NCI-H2227 treated with DMSO at 0.1 percent for 48 hours (cell line): ENCODE measurements around the gene FMN1.
"Not testable (repeated sequence)": the region's sequence is repeated elsewhere in the genome, so short reads cannot be mapped to it uniquely, and the experiment has no call there.

ENCODE experiments used
- DNase-seq: peaks from one replicate; lab custom pipeline; 2025; lab: John Stamatoyannopoulos, UW

FMN1 gene

DNA sequence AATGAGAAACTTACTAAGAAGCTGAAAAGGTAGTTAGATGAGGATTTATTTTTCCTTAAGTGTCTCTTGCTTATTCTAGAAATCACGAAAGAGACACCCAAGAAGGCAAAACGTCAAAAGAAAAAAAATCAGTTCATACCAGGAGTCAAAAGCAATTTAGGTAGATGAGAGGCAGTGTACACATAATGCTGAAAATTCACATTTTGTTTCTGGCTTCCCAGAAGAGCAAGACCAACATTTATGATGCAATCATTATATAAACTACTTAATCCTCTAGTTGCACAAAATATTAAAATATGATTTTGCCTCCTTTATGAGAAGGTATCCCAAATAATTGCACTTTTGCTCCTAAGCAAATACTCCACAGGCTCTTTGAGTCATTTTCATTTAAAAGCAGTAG, 228.0 kb downstream of the FMN1 start:
- no peak for DNase-seq

DNA sequence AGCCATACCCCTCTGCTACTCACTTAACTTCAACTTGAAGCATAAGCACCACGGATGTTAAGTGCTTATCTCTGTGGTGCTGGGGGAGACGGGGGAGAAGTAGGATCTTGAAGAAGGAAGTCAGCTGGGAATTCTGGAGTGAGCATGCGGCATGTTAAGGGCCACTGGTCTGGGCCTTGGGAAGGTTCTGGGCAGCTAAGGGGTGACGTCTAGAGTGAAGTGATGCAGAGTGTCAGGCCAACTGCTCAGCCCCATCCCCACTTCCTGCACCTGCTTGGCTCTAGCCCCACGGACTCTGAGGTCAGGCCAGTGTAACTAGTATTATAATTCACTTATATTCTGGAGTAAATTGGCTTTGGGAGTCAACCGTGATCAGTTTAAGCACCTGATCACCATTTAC, 228.6 kb downstream of the FMN1 start:
- DNase-seq: no peak

DNA sequence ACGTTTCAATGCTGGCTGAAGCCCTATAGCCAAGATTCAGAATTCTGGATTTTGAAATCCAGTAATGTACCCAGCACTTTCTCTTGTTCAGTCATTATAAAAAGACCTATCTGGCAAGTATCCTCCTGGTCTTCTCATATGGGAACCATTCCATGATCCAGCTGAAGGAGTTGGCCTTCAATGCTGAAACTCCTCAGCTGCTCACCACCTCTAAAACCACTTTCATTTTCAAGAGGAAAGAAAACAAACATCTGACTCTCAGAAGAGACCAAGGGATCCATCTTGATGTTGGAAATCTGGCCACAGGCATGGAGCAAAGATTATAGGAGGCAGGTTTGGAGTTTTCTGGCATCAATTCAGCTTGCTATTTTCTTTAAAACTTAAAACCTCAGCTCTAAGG, 235.4 kb downstream of the FMN1 start:
- DNase-seq: no peak

DNA sequence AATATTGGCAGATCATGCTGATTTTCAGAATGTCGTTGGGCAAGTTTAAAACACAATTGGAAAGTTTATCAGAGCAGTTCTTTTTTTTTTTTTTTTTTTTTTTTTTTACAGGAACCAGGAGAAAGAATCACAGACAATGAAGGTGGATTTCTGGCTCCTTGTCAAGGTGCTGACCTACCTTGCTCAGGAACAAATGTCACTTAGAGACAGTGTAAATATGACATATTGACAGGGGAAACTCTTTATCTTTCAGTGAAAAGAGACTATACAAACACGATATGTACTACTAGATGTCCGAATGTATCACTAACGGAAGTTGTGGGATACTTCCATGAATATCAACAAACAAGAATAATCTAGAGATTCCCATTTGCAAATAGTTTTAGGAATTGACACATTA, 237.3 kb downstream of the FMN1 start:
- no peak for DNase-seq

DNA sequence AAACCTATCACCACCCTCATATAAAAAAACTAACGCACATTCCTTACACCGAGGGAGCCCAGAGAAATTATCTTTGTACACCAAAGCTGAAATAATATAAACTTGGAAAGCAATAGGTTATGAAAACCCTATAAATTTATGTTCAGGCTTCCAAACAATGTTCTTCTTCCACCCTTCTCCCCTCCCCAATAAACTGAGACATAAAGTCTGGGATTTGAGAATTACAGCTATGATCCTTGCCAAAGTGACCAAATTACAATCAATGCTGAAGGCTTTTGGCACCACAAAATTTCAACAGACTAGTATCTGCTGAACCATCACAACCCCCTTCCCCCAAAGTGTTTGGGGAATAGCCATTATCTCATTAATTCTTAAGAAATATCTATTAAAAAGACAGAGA, 237.8 kb downstream of the FMN1 start:
- DNase-seq: no peak

DNA sequence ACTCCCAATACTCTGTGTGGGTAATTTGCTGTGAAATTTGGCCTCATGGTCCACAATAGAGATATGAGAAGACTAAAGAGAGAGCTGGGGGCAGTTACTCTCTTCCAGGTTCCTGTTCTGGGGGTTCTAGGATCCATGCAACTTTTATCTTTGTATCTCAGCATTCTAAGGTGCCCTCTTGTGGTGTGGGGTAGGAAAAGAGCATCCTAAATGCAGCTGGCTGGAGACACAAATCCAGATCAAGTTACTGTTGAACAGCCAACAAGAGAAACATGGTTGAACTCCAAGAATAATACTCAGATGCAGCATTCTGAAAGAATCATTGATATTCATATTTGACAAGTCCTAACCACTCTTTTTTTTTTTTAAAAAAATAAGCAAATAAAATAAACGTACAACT, 238.5 kb downstream of the FMN1 start:
- DNase-seq: peak; percentile 1

DNA sequence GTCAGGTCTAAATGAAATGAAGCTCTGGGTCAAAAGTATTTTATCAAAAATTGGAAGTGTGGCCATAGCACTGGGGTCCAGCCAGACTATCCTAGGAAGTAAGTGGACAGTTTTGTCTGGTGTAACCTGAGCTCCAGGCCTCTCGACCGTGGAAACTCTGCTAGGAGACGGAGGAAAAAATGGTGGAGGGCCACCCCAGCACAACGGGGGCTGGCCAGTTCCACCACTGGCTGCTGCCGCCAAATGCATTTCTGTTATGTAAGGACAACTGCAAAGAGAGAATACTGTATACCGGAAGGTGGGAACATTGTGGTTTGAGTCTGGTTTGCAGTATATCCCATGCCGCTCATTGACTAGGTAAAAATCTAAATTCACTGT, 241.0 kb downstream of the FMN1 start:
- DNase-seq: no peak

DNA sequence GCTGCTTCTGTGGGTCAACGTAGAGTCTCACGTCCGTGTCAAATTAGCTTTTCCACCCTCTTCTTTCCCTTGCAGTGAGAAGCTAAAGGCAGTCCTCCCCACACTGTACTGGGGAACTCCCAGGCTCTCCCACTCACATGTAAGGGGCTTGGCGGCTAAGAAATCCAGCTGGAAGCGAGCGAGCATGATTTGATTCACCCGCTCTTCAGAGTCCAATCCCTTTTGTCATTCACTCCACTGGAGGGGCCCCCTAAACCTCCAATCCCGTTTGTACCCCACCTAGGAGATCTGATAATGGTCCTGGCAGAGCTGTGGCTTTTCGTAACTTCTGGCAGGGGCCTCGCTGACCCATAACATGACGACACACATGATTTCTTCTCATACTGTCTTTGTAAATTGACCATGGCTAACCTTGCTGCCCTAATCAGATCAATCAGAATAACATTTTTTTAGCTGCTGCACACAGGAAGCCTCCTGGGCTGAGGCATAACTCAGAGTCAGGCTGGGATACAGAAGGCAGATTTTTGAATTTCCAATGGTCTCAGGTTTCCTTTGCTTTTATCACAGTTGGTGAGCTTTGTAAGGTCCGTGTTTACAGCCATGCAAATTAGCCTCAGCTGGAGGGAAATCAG, 241.5 kb downstream of the FMN1 start:
- DNase-seq: no peak

DNA sequence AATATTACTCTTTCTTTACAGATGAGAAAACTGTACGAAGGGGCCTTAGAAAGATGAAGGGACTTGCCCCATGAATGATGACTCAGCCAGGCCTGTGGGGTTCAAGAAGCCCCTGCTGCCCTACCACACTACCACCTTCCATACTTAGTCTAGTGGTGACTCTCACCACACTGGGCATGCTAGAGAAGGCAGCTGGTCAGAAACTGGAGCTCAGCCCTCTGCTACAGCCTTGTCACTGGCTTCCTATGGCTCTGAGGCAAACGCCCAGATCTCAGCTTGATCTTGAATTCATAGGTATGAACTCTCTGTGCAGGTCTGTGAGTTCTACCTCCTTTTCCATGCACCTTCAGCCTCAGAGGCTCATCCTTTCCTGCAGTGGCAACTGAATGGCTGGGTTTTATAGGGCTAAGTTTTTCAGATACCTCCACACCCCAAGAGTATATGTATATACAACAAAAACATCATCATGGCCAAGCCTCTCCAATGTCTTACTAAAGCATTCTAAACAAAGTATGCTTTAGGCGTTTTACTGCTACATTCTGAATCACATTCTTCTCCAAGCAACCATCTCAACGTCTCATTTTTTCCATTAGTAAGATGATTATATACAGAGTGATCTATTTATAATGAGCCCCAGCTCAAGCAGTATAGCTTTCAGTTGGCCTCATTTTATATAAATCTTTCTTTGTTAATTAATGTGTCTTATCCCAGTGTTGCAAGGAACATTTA, 242.6 kb downstream of the FMN1 start:
- no peak for DNase-seq

DNA sequence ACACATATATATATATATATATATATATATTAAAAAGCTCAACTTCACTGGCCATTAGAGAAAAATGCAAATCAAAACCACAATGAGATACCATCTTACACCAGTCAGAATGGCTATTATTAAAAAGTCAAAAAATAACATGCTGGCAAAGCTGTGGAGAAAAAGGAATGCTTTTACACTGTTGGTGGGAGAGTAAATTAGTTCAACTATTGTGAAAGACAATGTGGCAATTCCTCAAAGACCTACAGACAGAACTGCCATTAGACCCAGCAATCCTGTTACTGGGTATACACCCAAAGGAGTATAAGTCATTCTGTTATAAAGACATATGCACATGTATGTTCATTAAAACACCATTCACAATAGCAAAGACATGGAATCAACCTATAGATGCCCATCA, 244.5 kb downstream of the FMN1 start:
- DNase-seq: not testable (repeated sequence)

DNA sequence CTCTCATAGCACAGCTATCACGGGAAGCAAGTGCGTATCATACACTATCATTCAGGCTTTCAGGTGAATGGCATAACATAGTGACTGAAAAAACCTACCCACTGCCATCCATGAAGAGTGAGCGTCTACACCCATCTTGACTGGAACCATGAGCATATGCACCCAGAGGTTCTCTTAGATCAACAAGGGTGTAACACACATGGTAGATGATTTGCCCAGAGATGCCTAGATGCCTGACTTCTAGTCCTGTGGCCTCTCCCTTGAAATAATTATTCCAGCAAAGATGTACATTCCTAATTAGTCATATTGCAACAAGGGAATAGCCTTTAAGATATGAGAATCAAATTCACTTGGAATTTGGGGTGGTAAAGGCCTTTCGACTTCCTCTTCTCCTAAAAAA, 248.3 kb downstream of the FMN1 start:
- no peak for DNase-seq

DNA sequence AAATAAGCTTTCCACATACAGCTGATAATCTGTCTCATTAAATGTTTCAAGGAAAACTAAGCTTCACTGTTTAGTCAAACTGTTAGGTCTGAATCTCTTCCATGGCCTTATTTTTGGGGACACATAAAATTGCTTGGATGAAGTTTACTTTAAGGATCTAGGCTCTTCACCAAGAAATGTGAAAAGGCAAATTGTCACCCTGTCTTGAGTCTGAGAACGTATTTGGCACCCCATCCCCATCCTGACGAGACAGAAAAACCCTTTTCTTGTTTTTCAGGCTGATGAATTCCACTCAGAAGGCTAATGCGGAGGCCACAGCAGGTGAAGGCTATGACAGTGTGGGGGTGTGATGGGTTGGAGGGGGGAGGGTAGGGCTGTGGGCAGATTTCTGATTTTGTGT, 250.1 kb downstream of the FMN1 start:
- DNase-seq: no peak

DNA sequence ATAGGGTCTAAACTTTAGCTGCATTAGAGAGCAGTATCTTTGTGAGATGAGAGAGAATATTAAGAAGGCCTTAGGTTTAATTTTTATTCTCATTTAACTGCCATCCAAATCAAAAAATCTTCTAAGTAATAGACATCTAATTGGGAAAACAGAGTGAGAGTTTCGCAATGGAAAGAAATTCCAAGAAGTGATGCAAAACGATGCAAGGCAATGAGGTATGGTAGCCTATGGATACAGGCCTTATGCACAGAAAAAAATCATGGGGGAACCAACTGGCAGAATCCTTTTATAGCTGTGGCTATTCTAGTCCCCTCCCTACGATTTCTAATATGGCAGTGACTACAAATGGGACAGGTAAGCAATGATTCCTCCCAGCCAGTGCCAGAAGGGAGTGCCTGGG, 250.8 kb downstream of the FMN1 start:
- DNase-seq: no peak

DNA sequence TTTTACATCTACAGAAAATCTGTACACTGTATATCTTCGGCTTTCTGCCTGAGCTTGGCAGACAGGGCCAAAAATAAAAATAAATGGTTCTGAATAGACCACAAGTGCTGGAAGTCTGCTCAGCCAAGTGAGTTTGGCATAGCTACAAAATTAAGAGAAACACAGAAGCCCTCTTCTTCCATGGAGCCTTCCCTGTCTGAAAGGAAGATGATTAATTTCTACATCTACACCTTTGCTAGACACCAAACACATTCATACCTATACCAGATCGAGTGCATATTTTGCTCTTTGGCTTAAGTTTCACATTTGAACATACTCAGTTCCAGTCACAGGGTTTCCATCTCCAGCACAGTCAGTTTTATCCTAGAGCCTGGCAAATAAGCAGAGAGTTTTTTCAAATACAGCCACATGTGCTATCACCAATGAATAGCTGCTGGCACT, 252.1 kb downstream of the FMN1 start:
- DNase-seq: no peak

DNA sequence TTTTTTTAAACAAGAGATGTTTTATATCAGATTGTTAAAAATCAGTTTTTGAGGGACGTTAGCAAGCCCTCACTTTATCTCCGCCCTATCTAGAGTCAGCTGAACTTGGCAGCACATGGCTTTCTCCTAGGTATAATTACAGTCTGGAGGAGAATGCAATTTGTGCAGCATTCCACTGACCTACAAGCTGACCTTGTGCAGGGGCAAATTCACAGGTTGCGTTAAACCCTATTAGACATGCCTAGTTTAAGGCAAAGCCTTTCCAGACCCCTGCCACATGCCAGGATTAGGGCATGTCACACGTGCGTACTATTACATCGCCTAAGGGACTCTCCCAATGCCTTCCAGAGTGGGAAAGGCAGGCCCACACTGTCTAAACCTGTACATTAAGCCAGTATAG, 252.7 kb downstream of the FMN1 start:
- DNase-seq: peak; percentile 15

DNA sequence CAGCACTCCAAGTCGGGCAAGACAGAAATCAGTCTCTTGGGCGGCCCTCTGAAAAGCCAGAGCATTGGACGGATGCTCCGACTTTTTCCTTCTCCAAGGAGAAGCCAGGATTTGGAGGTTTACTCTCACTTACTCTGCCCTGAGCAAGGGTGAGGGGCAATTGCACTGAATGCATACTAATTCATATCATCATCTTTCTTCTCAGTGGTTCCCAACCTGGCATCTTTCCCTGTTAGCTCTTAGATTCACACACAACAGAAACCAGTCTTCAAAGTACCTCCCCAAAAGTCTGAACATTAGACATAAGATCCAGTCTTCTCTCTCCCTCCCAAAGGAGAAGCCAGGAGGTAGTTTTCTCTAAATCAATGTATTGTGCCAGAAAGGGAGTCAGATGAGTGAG, 257.5 kb downstream of the FMN1 start:
- no peak for DNase-seq

DNA sequence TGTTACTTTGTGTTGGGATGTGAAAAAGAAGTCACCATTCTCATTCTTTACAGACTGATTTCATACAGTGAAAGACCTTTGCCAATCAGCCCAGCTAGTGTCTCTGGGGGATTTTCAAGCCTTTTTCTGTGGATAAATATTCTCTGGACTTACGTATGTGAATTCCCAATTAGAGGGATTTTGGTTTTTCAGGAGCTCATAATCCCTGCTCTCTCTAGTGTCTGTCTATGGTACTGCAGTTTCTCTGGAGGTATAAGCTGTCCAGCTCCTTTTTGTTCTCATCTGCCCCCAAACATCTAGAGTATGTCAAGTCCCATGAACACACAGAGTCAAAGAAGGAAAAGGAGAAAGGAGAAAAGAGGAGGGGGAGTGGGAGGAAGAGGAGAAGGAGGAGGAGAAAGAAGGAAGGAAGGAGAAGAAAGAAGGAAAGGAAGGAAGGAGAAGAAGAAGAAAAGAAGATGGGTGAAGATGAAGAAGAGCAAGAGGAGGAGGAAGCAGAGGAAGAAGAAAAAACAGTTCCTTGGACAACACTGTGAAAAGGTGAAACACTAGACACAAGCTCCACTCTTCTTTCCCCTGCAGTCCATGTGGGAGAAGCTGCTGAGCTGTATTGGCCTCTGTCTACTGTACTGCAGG, 258.1 kb downstream of the FMN1 start:
- DNase-seq: no peak

DNA sequence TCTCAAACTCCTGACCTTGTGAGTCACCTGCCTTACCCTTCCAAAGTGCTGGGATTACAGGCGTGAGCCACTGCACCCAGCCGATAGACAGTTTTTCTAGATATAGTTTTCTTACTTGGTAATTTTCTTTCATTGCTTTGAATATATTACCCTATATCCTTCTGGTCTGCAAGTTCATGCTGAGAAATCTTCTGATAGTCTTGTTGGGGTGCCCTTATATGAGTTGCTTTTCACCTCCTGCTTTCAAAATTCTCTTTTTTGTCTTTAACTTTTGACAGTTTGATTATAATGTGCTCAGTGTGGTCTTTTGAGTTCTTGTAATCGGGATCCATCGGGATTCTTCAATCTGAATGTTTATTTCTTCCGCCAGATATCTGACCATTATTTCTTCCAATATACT, 259.4 kb downstream of the FMN1 start:
- DNase-seq: no peak

DNA sequence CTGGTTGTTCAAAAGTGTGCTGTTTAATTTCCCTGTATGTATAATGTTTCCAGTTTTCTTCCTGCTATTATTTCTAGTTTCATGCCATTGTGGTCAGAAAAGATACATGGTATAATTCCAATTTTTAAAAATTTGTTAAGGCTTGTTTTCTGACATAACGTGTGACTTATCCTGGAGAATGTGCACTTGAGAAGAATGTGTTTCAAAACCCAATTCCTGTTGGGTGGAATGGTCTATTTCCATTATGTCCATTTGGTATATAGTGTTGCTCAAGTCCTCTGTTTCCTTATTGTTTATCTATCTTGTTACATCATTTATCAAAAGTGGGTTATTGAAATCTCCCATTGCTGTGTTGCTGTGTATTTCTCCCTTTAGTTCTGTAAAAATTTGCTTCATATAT, 261.3 kb downstream of the FMN1 start:
- DNase-seq: no peak

DNA sequence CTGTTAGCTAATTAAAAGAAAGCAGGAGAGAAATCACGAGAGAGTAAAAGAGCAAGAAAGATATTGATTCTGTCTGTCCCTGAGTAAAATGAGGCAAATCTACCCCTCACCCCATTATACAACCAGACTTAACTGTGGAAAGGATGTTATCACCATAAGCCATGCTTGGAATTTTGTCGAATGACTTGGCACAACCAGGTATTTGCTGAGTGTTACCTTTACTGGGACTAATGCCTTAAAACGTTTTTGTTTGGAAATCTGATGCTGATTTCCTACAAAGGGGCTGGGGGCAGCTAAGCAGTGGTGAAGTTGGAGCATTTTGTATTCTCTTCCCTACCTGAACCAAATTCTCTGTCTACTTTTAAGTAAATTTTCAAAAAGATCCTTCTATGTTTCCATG, 265.6 kb downstream of the FMN1 start:
- DNase-seq: no peak

DNA sequence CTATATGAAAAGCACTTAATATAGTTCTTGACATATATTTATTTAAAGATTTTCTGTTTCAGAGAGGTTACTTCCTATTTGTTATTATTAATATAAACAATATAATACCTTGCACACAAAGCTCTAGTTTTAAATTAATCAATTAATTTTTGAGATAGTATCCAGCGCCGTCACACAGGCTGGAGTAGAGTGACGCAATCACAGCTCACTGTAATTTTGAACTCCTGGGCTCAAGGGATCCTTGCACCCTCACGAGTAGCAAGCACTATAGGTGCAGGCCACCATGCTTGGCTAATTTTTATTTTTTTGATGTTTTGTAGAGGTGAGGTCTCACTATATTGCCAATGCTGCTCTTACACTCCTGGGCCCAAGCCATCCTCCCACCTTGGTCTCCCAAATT, 267.4 kb downstream of the FMN1 start:
- no peak for DNase-seq

DNA sequence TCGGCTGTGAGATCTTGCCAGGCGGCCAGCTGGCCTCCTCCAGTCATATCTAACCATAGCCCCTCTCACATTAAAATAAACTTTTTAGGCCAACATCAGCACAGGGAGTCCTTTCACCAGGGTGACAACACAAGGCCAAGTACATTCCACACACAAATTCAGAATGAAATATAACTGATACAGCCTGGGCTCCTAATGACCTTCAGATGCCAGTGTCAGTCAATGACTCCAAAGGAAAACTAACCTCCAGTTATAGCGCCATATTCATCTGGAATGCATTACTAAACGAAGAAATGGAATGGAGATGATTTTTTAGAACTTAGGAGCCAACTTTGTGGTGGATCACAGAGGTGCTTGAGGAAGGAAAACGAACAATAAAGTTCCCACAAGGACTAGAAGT, 271.3 kb downstream of the FMN1 start:
- no peak for DNase-seq

DNA sequence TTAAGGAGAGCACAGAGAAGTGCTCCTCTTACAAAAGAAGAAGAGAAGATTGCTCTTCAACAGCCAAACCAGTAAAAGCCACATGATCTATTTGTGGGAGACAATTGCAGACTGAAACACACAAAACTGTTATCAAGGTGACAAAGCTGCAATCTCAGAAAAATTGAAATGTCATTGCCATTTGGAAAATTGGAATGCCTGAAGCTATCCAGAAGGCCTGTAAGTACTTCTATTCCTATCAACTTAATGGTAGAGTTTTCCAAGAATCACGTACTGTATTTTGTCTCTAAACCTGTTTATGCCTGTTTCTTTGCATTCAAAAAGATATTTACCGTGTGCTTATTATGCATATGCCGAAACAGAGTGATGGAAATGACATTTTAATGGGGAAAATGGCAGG, 272.0 kb downstream of the FMN1 start:
- DNase-seq: no peak
